WTC11 (cell line): ENCODE results near the gene GNAT3. TPM values are rescaled to one million over a fixed set of nuclear protein-coding genes. Genes with fewer than 3 reads are reported as not detected.
A peak's percentile ranks its signal among the peaks of the same experiment; 100 is the strongest.

Experiments
- ATAC-seq: fragments of 200-7000 bp; cut with Tn5 transposase; 2 replicates; pipeline ENCODE4 v1.10.0; 2021; ENCODE audit warnings: mild to moderate bottlenecking, moderate library complexity
- CTCF ChIA-PET: fragments of 300-600 bp; sonication (Branson Sonifier 250); formaldehyde crosslinking; loops from one replicate; lab custom pipeline; 2021; ENCODE audit warnings: antibody characterized with exemption; lab: Charles Lee
- POLR2A ChIA-PET: fragments of 350-600 bp; sonication (Branson Sonifier 250); formaldehyde crosslinking; loops from one replicate; lab custom pipeline; 2021; ENCODE audit warnings: antibody characterized with exemption; lab: Charles Lee
- DNase-seq: peaks from one replicate; pipeline ENCODE4 v3.0.0; 2021; ENCODE audit warnings: low spot score
- H3K27ac Mint-ChIP-seq: 2 replicates; pipeline ENCODE4 v1.8.0; 2021; ENCODE audit warnings: mixed read lengths
- H3K27me3 Mint-ChIP-seq: 2 replicates; pipeline ENCODE4 v1.8.0; 2021; ENCODE audit warnings: low read depth, mild to moderate bottlenecking, moderate library complexity, mixed read lengths
- H3K36me3 Mint-ChIP-seq: 2 replicates; pipeline ENCODE4 v1.8.0; 2021; ENCODE audit warnings: mixed read lengths
- H3K4me1 Mint-ChIP-seq: 2 replicates; pipeline ENCODE4 v1.8.0; 2022; ENCODE audit warnings: mixed read lengths
- H3K4me3 Mint-ChIP-seq: 2 replicates; pipeline ENCODE4 v1.8.0; 2021; ENCODE audit warnings: mild to moderate bottlenecking, moderate library complexity, mixed read lengths
- H3K9me3 Mint-ChIP-seq: 2 replicates; pipeline ENCODE4 v1.8.0; 2021; ENCODE audit warnings: mixed read lengths
- AR ChIP-seq: fragments of 250-450 bp; sonication (Bioruptor Pico); IDR thresholded peaks from 2 replicates; pipeline ENCODE4 v1.9.0; 2021; ENCODE audit warnings: mild to moderate bottlenecking
- ATF1 ChIP-seq: sonication (generic); formaldehyde crosslinking; IDR thresholded peaks from 2 replicates; pipeline ENCODE4 v1.8.1; 2023; ENCODE audit warnings: mild to moderate bottlenecking, moderate library complexity, missing genetic modification reagents
- ERG ChIP-seq: fragments of 250-450 bp; sonication (Bioruptor Pico); IDR thresholded peaks from 2 replicates; pipeline ENCODE4 v1.8.0; 2021; ENCODE audit warnings: mild to moderate bottlenecking
- ESRRA ChIP-seq: sonication (generic); formaldehyde crosslinking; IDR thresholded peaks from 2 replicates; pipeline ENCODE4 v1.8.1; 2022; ENCODE audit warnings: mild to moderate bottlenecking, missing genetic modification reagents, borderline replicate concordance
- ETV6 ChIP-seq: sonication (generic); formaldehyde crosslinking; IDR thresholded peaks from 2 replicates; pipeline ENCODE4 v1.8.1; 2022; ENCODE audit warnings: mild to moderate bottlenecking, missing genetic modification reagents
- FOXP4 ChIP-seq: sonication (generic); formaldehyde crosslinking; IDR thresholded peaks from 2 replicates; pipeline ENCODE4 v1.8.0; 2022; ENCODE audit warnings: mild to moderate bottlenecking, missing genetic modification reagents
- GABPB1 ChIP-seq: sonication (generic); formaldehyde crosslinking; IDR thresholded peaks from 2 replicates; pipeline ENCODE4 v1.8.1; 2023; ENCODE audit warnings: mild to moderate bottlenecking, missing genetic modification reagents
- HMGA2 ChIP-seq: fragments of 250-450 bp; sonication (Bioruptor Pico); IDR thresholded peaks from 2 replicates; pipeline ENCODE4 v1.4.0; 2021; ENCODE audit warnings: mild to moderate bottlenecking, moderate library complexity
- JAZF1 ChIP-seq: fragments of 250-450 bp; sonication (Bioruptor Pico); IDR thresholded peaks from 2 replicates; pipeline ENCODE4 v1.9.0; 2021; ENCODE audit warnings: moderate library complexity, mild to moderate bottlenecking, inconsistent platforms
- NFYB ChIP-seq: sonication (generic); formaldehyde crosslinking; conservative IDR thresholded peaks from 2 replicates; pipeline ENCODE4 v1.8.0; 2022; ENCODE audit warnings: low read depth, missing genetic modification reagents
- NR2C2 ChIP-seq: sonication (generic); formaldehyde crosslinking; IDR thresholded peaks from 2 replicates; pipeline ENCODE4 v1.8.0; 2022; ENCODE audit warnings: mild to moderate bottlenecking, missing genetic modification reagents
- OVOL2 ChIP-seq: fragments of 250-450 bp; sonication (Bioruptor Pico); IDR thresholded peaks from 2 replicates; pipeline ENCODE4 v1.9.0; 2021; ENCODE audit warnings: mild to moderate bottlenecking, borderline replicate concordance
- RELA ChIP-seq: sonication (generic); formaldehyde crosslinking; IDR thresholded peaks from 2 replicates; pipeline ENCODE4 v1.8.1; 2022; ENCODE audit warnings: missing genetic modification reagents, mild to moderate bottlenecking, borderline replicate concordance
- TEAD1 ChIP-seq: sonication (generic); formaldehyde crosslinking; IDR thresholded peaks from 2 replicates; pipeline ENCODE4 v1.8.0; 2022; ENCODE audit warnings: mild to moderate bottlenecking, missing genetic modification reagents
- TP53 ChIP-seq: sonication (generic); formaldehyde crosslinking; IDR thresholded peaks from 2 replicates; pipeline ENCODE4 v1.8.1; 2023; ENCODE audit warnings: mild to moderate bottlenecking, missing genetic modification reagents
- USF2 ChIP-seq: sonication (generic); formaldehyde crosslinking; IDR thresholded peaks from 2 replicates; pipeline ENCODE4 v1.8.1; 2023; ENCODE audit warnings: mild to moderate bottlenecking, missing genetic modification reagents, moderate library complexity
- ZBTB21 ChIP-seq: sonication (generic); formaldehyde crosslinking; IDR thresholded peaks from 2 replicates; pipeline ENCODE4 v1.8.1; 2023; ENCODE audit warnings: mild to moderate bottlenecking, missing genetic modification reagents, borderline replicate concordance
- ZMAT4 ChIP-seq: fragments of 250-450 bp; sonication (Bioruptor Pico); IDR thresholded peaks from 2 replicates; pipeline ENCODE4 v1.9.0; 2021; ENCODE audit warnings: mild to moderate bottlenecking
- ZNF138 ChIP-seq: sonication (generic); formaldehyde crosslinking; conservative IDR thresholded peaks from 2 replicates; pipeline ENCODE4 v1.8.1; 2022; ENCODE audit warnings: mild to moderate bottlenecking, moderate library complexity, missing genetic modification reagents
- ZNF232 ChIP-seq: sonication (generic); formaldehyde crosslinking; IDR thresholded peaks from 2 replicates; pipeline ENCODE4 v1.8.0; 2022; ENCODE audit warnings: mild to moderate bottlenecking, missing genetic modification reagents
- ZSCAN18 ChIP-seq: fragments of 250-450 bp; sonication (Bioruptor Pico); IDR thresholded peaks from 2 replicates; pipeline ENCODE4 v2.1.2; 2022; ENCODE audit warnings: mild to moderate bottlenecking, moderate library complexity
- total RNA-seq: library from RNA; stranded (reverse); gene quantifications from 3 replicates; pipeline ENCODE4 v1.2.3, GENCODE V29; 2021

The GNAT3 gene
- total RNA-seq, 1 experiment from 2014 or later: not detected

GRCh38 chr7:80500325-80500724, 11.5 kb downstream of the GNAT3 start (continued):
- TF ChIP-seq ESRRA (CRISPR knock-in tag) (no peak), NFYB (no peak)

- H3K36me3 Mint-ChIP-seq: no peaks in the 10 kb centered on the region
- no peak overlapping the region for H3K4me3 Mint-ChIP-seq
- ChIA-PET CTCF (no interaction called here), POLR2A (no interaction called here)
- DNase-seq: peak; percentile 12
- TF ChIP-seq USF2 (CRISPR knock-in tag): no peak
- no peak for TF ChIP-seq ZSCAN18 (CRISPR knock-in tag)
- TF ChIP-seq ERG: no peak
- TF ChIP-seq TP53: no peak
- TF ChIP-seq ETV6: no peak
- peaks cover 10% of the 10 kb centered on the region for H3K4me1 Mint-ChIP-seq
- no peaks in the 10 kb centered on the region for H3K9me3 Mint-ChIP-seq
- H3K27ac Mint-ChIP-seq: no peak overlapping the region
- no peaks in the 10 kb centered on the region for H3K27me3 Mint-ChIP-seq
- peak; percentile 82 for ATAC-seq
Measured at GRCh38 chr7:80499350-80499953, 12.4 kb downstream of the GNAT3 start.

- DNase-seq: no peak
- ChIA-PET CTCF (no interaction called here), POLR2A (no interaction called here)
- TF ChIP-seq OVOL2: no peak
- TF ChIP-seq FOXP4 (CRISPR knock-in tag): no peak
- TF ChIP-seq JAZF1 (CRISPR knock-in tag): no peak
- no peak for TF ChIP-seq ATF1
- no peak for TF ChIP-seq ERG
- TF ChIP-seq ZBTB21: no peak
- TF ChIP-seq GABPB1 (CRISPR knock-in tag): no peak
- no peak for TF ChIP-seq ZNF138
- TF ChIP-seq NR2C2 (CRISPR knock-in tag): no peak
- no peak for TF ChIP-seq RELA
- TF ChIP-seq ZMAT4 (CRISPR knock-in tag): no peak
- no peak for TF ChIP-seq HMGA2
- no peak for TF ChIP-seq TEAD1
- TF ChIP-seq AR: no peak
- no peak for TF ChIP-seq ESRRA (CRISPR knock-in tag)
- TF ChIP-seq ZNF232 (CRISPR knock-in tag): no peak
Measured at GRCh38 chr7:80498481-80499349, 13.1 kb downstream of the GNAT3 start.

More at GRCh38 chr7:80498481-80499349, 13.1 kb downstream of the GNAT3 start:
- Mint-ChIP-seq H3K36me3 (no peaks in the 10 kb centered on the region), H3K4me3 (no peak overlapping the region), H3K27ac (no peak overlapping the region), H3K27me3 (no peaks in the 10 kb centered on the region), H3K9me3 (no peaks in the 10 kb centered on the region), H3K4me1 (peaks cover 10% of the 10 kb centered on the region)
- ATAC-seq: no peak
